ENCODE data around the gene CSNK2A2.

Gene CSNK2A2

DNA sequence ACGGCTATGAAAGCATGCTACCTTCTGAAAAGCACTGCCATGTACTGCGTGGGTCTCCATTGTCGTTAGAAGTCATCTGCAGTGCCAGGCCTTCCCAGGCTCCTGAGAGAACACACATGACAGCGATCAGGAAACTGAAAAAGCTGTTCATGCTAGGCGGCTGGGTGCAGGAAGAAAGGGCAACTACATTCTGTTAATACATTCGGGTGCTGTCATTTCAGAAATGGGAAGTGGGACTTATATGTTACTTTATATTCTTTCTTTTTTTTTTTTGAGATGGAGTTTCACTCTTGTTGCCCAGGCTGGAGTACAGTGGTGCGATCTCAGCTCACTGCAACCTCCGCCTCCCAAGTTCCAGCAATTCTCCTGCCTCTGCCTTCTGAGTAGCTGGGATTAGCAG lies 88.6 kb downstream of the CSNK2A2 start:
- no peak for DNase-seq

Data from AML-193 (cell line).